HL-60/S4 (cell line): ENCODE data around the gene REEP5.
"Not testable (repeated sequence)": the region's sequence is repeated elsewhere in the genome, so short reads cannot be mapped to it uniquely, and the experiment has no call there.

ENCODE experiments used
- in situ Hi-C: fragments of 300-500 bp; cut with MboI; formaldehyde crosslinking; loops from 2 replicates; pipeline ENCODE4 v1.14.3; 2022; ENCODE audit warnings: low sequenced_read_pairs

The REEP5 gene

GRCh38 chr5:112933651-112934365 lies 11.8 kb upstream of the REEP5 start:
- in situ Hi-C loops = no loop called here

GRCh38 chr5:112933105-112933504 lies 11.1 kb upstream of the REEP5 start:
- in situ Hi-C loops = no loop called here

- in situ Hi-C loops = no loop called here
Measured at GRCh38 chr5:112931473-112931872, 9.4 kb upstream of the REEP5 start.

- in situ Hi-C loops = no loop called here
Measured at GRCh38 chr5:112930082-112930344, 8.0 kb upstream of the REEP5 start.

- in situ Hi-C loops = no loop called here
Measured at GRCh38 chr5:112929336-112930081, 7.5 kb upstream of the REEP5 start.

- in situ Hi-C loops = no loop called here
Measured at GRCh38 chr5:112923988-112924387, 2.0 kb upstream of the REEP5 start.

- in situ Hi-C loops = no loop called here
Measured at GRCh38 chr5:112923148-112923917, 1.3 kb upstream of the REEP5 start.

GRCh38 chr5:112921026-112921832 lies 798 bp downstream of the REEP5 start:
- in situ Hi-C loops = no loop called here

- in situ Hi-C loops = no loop called here
Measured at GRCh38 chr5:112919972-112920371, 2.1 kb downstream of the REEP5 start.

GRCh38 chr5:112918679-112919078 lies 3.3 kb downstream of the REEP5 start:
- in situ Hi-C loops = no loop called here

GRCh38 chr5:112918136-112918535 lies 3.9 kb downstream of the REEP5 start:
- in situ Hi-C loops = no loop called here

GRCh38 chr5:112917453-112917995 lies 4.5 kb downstream of the REEP5 start:
- in situ Hi-C loops = no loop called here

- in situ Hi-C loops = no loop called here
Measured at GRCh38 chr5:112915831-112916230, 6.2 kb downstream of the REEP5 start.

GRCh38 chr5:112914584-112914983 lies 7.4 kb downstream of the REEP5 start:
- in situ Hi-C loops = no loop called here

- in situ Hi-C loops = no loop called here
Measured at GRCh38 chr5:112910529-112910928, 11.5 kb downstream of the REEP5 start.

- in situ Hi-C loops = no loop called here
Measured at GRCh38 chr5:112908854-112909253, 13.2 kb downstream of the REEP5 start.

GRCh38 chr5:112907166-112907631 lies 14.8 kb downstream of the REEP5 start:
- in situ Hi-C loops = no loop called here

- in situ Hi-C loops = no loop called here
Measured at GRCh38 chr5:112906637-112907036, 15.4 kb downstream of the REEP5 start.

- in situ Hi-C loops = not testable (repeated sequence)
Measured at GRCh38 chr5:112904996-112905395, 17.0 kb downstream of the REEP5 start.

GRCh38 chr5:112902561-112902960 lies 19.5 kb downstream of the REEP5 start:
- in situ Hi-C loops = no loop called here

GRCh38 chr5:112895682-112896081 lies 26.3 kb downstream of the REEP5 start:
- in situ Hi-C loops = no loop called here
